Stimulated activated naive CD8-positive, alpha-beta T cell treated with anti-CD3 and anti-CD28 coated beads, Interleukin-15, Interleukin-2, amounts not matched to agents 100 U/mL and 50 U/mL, for 24 hours (primary cell): ENCODE measurements around the gene MAP2K6.

Experiments
- ATAC-seq: fragments of 150-1000 bp; cut with Tn5 transposase; one replicate; pipeline ENCODE4 v1.10.0; 2021
- DNase-seq: peaks from one replicate; pipeline ENCODE4 v3.0.0; 2021

The MAP2K6 gene

GRCh38 chr17:69535016-69535570 is 120.6 kb downstream of the MAP2K6 start:
- ATAC-seq = no peak
- no peak for DNase-seq

GRCh38 chr17:69538795-69539194 is 124.3 kb downstream of the MAP2K6 start:
- no peak for ATAC-seq
- DNase-seq = no peak

GRCh38 chr17:69539274-69539673 is 124.8 kb downstream of the MAP2K6 start:
- DNase-seq = peak; percentile 23
- peak; percentile 79 for ATAC-seq

GRCh38 chr17:69539781-69540319 is 125.4 kb downstream of the MAP2K6 start:
- ATAC-seq (peak; percentile 49), DNase-seq (no peak)

- ATAC-seq (no peak), DNase-seq (no peak)
Measured at GRCh38 chr17:69540356-69540755, 125.9 kb downstream of the MAP2K6 start.

- no peak for DNase-seq
- ATAC-seq = no peak
Measured at GRCh38 chr17:69547230-69547629, 132.7 kb downstream of the MAP2K6 start.

GRCh38 chr17:69547947-69548346 is 133.4 kb downstream of the MAP2K6 start:
- ATAC-seq (no peak), DNase-seq (no peak)

- DNase-seq (no peak), ATAC-seq (no peak)
Measured at GRCh38 chr17:69551212-69552010, 136.9 kb downstream of the MAP2K6 start.

GRCh38 chr17:69552986-69553667 is 138.6 kb downstream of the MAP2K6 start:
- no peak for DNase-seq
- no peak for ATAC-seq

- ATAC-seq (no peak), DNase-seq (no peak)
Measured at GRCh38 chr17:69555056-69555455, 140.6 kb downstream of the MAP2K6 start.

- DNase-seq = no peak
- ATAC-seq = no peak
Measured at GRCh38 chr17:69557339-69557738, 142.8 kb downstream of the MAP2K6 start.

- no peak for DNase-seq
- ATAC-seq = no peak
Measured at GRCh38 chr17:69558796-69559195, 144.3 kb downstream of the MAP2K6 start.

GRCh38 chr17:69560987-69561441 is 146.5 kb downstream of the MAP2K6 start:
- ATAC-seq = no peak
- no peak for DNase-seq

GRCh38 chr17:69561462-69561861 is 147.0 kb downstream of the MAP2K6 start:
- ATAC-seq (no peak), DNase-seq (no peak)

- ATAC-seq = no peak
- DNase-seq = no peak
Measured at GRCh38 chr17:69565447-69565846, 150.9 kb downstream of the MAP2K6 start.

- no peak for DNase-seq
- ATAC-seq = no peak
Measured at GRCh38 chr17:69567130-69567529, 152.6 kb downstream of the MAP2K6 start.

- DNase-seq = no peak
- no peak for ATAC-seq
Measured at GRCh38 chr17:69572747-69573146, 158.2 kb downstream of the MAP2K6 start.

GRCh38 chr17:69573396-69573795 is 158.9 kb downstream of the MAP2K6 start:
- ATAC-seq = no peak

GRCh38 chr17:69574257-69575197 is 160.0 kb downstream of the MAP2K6 start:
- ATAC-seq (no peak), DNase-seq (no peak)

More at GRCh38 chr17:69573396-69573795, 158.9 kb downstream of the MAP2K6 start:
- no peak for DNase-seq

GRCh38 chr17:69575346-69575761 is 160.9 kb downstream of the MAP2K6 start:
- no peak for DNase-seq
- no peak for ATAC-seq

- DNase-seq (no peak), ATAC-seq (no peak)
Measured at GRCh38 chr17:69577098-69577497, 162.6 kb downstream of the MAP2K6 start.
